Kidney glomerular epithelial cell (primary cell): ENCODE measurements around the gene BMP3.

Experiments used
- DNase-seq: peaks from one replicate; lab custom pipeline; 2025; lab: John Stamatoyannopoulos, UW

Gene BMP3

GRCh38 chr4:81042578-81043365, 12.3 kb downstream of the BMP3 start:
- DNase-seq: no peak

DNA sequence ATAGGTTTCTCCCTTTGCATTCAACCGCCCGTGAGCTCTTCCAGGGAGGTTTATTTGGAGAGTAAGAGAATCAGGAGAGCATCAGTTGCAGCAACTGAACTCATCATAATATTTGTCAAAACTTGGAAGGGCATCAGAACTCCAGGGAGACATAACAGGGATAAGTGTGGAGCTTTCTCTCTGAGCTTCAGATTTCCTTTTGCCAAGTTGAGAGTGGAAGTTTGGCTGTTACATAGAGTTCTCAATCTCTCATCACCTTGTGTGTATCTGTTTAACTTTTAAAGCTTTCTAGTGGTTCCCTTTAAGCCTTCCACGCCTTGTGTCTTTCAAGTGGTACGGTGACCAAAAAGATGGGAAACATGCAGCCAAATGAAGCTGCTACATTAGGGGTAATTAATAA, 18.8 kb downstream of the BMP3 start:
- no peak for DNase-seq

DNA sequence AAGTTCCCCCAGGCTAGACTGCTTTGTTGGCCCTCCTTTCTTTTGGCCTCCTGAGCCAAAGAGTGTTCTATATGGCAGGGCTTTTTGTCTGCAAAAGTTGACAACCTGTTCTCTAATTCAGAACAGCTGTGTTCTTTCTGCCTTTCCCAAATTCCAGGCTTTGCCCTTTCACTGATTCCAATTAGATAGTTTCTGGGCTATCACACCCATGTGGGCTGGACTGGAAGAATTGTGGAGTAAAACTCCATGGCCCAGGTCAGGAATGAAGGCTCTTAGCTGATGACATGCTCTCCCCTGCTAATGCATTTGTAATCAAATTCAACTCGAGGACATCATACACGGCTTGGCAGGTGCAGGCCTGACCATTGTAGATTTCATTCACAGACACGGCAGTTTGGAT, 19.4 kb downstream of the BMP3 start:
- no peak for DNase-seq

DNA sequence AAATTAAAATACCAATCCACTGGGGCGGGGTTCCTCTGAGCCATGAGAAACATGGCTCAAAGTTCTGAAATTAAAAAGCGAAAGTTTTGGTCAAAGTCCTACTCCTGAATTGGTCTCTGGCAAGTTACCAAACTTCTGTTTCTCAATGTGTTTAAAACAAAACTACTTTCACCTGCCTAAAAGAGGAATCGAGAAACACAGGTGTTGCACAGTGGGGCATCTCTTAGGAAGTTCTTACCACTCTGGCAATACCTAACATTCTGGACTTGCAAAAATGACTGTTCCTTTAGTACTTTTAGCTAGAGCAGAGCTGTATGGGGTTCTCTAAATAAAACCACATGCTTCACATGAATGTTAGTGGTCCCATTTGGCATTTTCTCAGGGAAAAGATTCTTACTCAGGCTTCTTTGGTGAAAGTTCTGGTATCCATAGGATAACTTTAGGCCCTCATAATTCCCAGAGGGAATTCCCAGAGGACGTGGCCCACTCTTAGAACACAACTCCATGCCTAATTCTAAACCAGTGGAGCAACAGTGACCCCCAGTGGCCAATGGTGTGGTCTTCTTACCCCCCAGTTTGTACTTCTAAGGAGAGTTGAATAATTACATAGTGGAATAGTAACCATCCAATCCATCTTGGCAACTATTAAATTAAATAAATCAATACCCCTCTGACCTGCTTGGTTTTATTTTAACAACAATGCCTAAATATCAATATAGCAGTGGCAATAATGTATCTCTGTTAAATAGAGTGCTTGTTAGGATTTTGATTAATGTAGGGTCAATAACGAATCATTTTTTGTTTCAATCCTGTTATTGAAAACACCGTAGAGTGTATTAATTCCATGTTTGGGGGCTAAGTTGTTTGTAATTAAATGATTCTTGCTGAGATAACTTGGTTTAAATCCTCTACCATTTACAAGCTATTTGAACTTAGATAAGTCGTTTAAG, 21.9 kb downstream of the BMP3 start:
- DNase-seq: peak; percentile 41

GRCh38 chr4:81058621-81059020, 28.1 kb downstream of the BMP3 start:
- DNase-seq: no peak

DNA sequence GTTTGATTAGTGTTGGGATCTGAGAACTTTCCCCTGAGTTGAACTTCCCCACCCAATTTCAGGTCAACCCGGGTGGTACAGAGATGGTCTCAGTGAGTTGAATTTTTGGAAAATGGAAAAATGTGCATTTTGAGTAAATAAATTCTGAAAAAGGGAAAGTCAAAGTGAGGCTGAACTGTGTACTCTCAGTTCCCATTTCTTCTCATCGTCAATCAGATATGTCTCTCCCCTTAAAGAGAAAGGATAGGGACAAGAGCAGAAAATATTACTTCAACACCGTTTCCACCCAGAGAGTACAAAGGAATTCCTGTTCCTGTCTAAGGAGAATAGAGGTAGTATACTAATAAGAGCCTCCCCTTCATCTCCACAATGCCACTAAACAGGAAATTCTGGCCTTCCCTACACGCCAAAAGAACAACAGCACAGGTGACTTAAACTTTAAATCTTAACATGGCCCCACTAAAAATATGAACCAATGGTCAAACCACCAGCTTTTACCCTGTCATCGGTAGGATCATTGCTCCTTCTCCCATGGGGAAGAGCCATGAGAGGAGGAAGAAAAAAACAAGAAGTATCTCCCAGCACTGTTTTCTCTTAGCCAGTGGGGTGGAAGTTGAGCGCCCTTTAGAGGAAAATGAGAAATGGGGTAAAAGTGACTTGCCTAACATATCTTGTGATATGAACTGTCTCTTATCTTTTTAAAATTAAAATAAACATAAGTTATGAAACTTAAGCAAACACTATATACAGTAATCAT, 30.3 kb downstream of the BMP3 start:
- DNase-seq: no peak

DNA sequence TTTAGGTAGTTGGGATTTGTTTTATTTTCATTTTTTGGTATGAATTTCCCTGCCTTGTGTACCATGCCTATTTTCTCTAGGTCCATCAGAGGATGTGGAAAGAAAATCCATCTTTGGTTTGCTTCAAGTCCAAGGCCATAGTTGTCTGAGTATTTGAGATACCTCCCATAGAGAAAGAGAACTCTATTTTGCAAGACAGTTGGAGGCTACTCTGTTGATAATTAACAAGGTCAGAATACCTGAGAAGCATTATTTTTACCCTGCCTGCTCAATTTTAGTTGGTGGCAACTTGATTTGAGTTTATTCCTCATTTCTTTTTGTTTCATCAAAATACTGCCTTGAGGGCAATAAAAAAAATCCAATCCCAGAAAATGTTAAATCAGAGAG, 30.8 kb downstream of the BMP3 start:
- no peak for DNase-seq

DNA sequence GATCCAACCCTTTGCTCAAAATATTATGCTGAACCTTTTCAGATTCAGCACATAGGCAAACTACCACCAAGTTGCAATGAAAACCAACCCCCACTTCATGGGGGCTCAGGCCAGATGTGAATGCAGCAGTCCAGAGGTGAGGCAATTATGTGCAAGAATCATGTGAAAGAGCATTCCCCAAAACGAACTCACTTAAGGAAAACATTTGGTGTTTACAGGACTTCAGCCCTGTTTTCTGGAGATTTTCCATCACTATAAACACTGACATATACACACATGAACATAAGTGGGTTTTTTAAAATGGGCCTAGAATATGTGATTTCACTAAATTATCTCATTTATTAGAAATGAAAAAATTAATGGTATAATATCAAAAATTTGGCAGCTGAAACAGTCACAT, 31.5 kb downstream of the BMP3 start:
- no peak for DNase-seq

DNA sequence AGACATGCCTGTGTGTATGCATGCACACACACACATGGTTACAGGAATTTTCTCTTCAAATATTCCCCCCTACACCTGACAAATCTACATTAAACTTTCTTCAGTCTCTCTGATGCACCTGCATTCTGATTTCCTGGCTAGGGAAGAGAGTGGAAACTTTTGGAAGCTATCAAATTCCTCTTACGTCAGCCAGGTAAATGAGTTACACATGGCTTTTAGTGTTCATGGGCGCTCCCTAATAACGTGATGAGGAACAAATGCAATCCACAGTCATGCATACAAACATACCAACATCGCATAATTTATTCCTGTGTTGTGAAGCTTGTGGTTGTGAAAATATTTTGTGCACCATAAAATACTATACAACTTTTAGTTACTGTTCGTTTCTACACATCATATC, 34.9 kb downstream of the BMP3 start:
- no peak for DNase-seq

DNA sequence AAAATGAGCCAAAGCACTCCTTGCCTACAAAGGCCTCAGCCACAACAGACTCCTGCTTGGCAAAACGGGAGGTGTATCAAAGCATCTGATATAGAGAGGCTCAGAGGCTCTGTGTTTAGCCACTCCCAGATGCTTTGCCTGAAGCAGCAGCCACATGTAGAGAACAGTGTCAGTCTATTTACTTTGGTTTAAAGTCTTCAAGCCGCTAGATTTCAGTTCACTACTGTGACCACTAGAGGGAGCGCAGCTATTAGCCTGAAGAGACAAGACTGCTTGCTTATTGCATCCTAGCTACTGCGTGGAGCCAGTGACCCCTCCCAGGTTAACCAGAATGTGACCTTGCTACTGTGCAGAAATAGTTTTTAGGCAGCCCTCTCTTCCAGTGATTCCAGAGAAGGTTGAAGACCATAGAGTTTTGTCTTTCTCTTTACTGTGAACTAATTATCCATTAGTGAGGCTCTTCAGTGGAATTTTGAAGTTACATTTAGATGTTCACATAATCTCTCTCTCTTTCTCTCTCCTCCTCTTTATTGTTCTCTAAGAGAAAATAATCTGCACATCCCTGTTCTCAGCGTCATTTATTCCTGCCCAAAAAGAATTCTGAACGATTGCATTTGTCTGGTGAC, 39.3 kb downstream of the BMP3 start:
- DNase-seq: peak; percentile 57

DNA sequence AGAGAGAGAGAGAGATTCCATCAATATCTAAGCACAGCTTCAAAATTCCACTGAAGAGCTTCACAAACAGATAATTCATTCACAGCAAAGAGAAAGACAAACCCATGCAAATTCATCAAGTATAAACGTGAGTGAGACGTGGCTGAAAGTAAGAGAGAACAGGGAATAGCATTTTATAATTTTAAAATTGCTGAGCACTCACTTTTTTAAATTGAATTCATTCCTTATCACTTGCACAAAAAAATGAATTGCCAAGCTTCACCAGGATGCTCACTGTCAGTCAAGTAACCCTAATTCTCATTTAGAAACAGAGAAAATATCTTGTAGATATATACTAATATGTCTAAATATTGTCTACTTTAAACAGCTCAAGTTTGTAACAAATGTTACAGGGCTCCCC, 40.5 kb downstream of the BMP3 start:
- DNase-seq: no peak

DNA sequence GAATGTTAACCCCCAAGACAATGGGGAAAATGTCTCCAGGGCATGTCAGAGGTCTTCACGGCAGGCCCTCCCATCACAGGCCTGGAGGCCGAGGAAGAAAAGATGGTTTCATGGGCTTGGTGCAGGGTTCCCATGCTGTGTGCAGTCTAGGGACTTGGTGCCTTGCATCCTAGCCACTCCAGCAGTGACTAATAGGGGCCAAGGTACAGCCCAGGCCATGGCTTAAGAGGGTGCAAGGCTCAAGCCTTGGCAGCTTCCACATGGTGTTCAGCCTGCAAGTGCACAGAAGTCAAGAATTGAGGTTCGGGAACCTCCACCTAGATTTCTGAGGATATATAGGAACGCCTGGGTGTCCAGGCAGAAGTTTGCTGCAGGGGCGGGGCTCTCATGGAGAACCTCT, 50.6 kb downstream of the BMP3 start:
- no peak for DNase-seq

- peak; percentile 32 for DNase-seq
These were observed 53.5 kb downstream of the BMP3 start for GRCh38 chr4:81084029-81084428.

GRCh38 chr4:81084634-81085033, 54.1 kb downstream of the BMP3 start:
- no peak for DNase-seq

GRCh38 chr4:81085291-81085690, 54.8 kb downstream of the BMP3 start:
- no peak for DNase-seq

GRCh38 chr4:81085979-81086378, 55.5 kb downstream of the BMP3 start:
- DNase-seq: no peak

- no peak for DNase-seq
These were observed 63.4 kb downstream of the BMP3 start for GRCh38 chr4:81093720-81094401.

- DNase-seq: no peak
These were observed 64.9 kb downstream of the BMP3 start for GRCh38 chr4:81095389-81095788.

- no peak for DNase-seq
These were observed 66.1 kb downstream of the BMP3 start for GRCh38 chr4:81096566-81096965.

GRCh38 chr4:81102107-81102506, 71.6 kb downstream of the BMP3 start:
- DNase-seq: no peak

DNA sequence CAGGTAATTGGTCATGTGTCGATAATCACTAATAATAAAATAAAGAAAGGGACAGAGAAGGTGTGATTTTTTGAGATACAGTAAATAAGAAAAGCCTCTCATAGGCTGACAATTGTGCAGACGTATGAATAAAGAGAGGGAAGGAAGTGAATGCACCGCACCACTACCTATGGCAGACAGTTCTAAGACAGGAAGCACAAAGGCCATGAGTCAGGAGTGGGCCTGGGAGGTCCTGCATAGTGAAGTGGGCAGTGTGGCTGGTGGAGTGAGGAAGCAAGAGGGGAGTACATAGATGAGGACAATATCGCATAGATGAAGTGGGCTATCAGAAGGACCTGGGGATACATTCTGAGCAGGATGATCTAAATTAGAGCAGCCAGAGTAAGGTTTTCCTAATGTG, 75.6 kb downstream of the BMP3 start:
- no peak for DNase-seq
